BLaER1 (cell line): ENCODE results near the gene PDE8A.
A peak's percentile ranks its signal among the peaks of the same experiment; 100 is the strongest.

Experiments used
- H3K27ac ChIP-seq: shearing (Covaris generic); formaldehyde crosslinking; 2 replicates; pipeline ENCODE4 v1.8.1; 2022
- H3K27me3 ChIP-seq: shearing (Covaris generic); formaldehyde crosslinking; 2 replicates; pipeline ENCODE4 v1.8.1; 2022
- H3K36me3 ChIP-seq: shearing (Covaris generic); formaldehyde crosslinking; 2 replicates; pipeline ENCODE4 v1.8.1; 2022
- H3K4me1 ChIP-seq: shearing (Covaris generic); formaldehyde crosslinking; 2 replicates; pipeline ENCODE4 v1.8.1; 2022
- H3K4me2 ChIP-seq: shearing (Covaris generic); formaldehyde crosslinking; 2 replicates; pipeline ENCODE4 v1.8.1; 2022
- H3K4me3 ChIP-seq: shearing (Covaris generic); formaldehyde crosslinking; 2 replicates; pipeline ENCODE4 v1.8.1; 2022
- H3K9ac ChIP-seq: shearing (Covaris generic); formaldehyde crosslinking; 2 replicates; pipeline ENCODE4 v1.8.1; 2022
- H3K9me3 ChIP-seq: shearing (Covaris generic); formaldehyde crosslinking; 2 replicates; pipeline ENCODE4 v1.8.1; 2022
- H4K20me1 ChIP-seq: shearing (Covaris generic); formaldehyde crosslinking; 2 replicates; pipeline ENCODE4 v1.8.1; 2022
- Cebpa-rat ChIP-seq: shearing (Covaris generic); IDR thresholded peaks from 2 replicates; pipeline ENCODE4 v1.8.1; 2022

Gene PDE8A

DNA sequence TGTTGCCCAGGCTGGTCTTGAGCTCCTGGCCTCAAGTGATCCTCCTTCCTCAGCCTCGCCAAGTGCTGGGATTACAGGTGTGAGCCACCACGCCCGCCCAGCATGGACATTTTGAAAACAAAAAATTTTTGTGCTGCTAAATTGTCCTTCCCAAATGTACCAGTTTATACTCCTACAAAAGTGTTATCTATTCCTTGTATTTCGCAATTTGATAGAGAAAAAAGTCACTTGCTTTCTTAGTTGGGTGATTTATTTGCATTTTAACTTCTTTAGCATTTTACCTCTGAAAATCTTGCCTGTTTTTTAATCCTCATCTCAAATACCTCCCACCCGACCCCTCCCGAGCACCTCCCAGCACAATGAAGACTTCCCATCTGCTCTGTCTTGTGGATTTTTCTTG is 46.8 kb downstream of the PDE8A start:
- 0 out of 2 replicates have a peak, but pooled peaks cover 6% of the 10 kb centered on the region for H4K20me1 ChIP-seq
- 0 out of 2 replicates have a peak, but pooled peaks have one; percentile 12 for TF ChIP-seq Cebpa-rat
- no peak overlapping the region for H3K4me3 ChIP-seq
- no peaks in the 10 kb centered on the region for H3K36me3 ChIP-seq
- H3K4me1 ChIP-seq = peaks cover 20% of the 10 kb centered on the region
- H3K4me2 ChIP-seq = no peak overlapping the region
- H3K9me3 ChIP-seq = no peaks in the 10 kb centered on the region
- no peak overlapping the region for H3K27ac ChIP-seq
- no peak overlapping the region for H3K9ac ChIP-seq
- H3K27me3 ChIP-seq = no peaks in the 10 kb centered on the region

DNA sequence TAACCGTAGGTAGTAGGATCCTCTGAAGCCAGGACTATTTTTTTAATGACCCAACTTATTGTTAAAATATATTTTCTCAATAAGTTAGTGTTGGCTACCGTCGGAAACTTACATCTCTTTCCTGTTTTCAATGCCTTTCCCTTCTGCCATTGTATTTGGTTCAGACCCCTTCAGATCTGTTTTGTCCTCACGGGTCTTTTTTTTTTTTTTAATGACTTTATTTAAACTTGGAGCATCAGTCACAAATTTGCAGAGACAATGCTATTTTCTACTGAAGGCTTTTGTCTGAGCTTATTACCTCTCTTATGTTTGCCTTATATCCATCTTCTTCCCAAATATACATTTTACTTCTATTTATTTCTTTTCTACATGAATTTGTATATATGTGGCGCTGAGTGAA is 47.6 kb downstream of the PDE8A start:
- no peak overlapping the region for H3K4me3 ChIP-seq
- peaks cover 20% of the 10 kb centered on the region for H3K4me1 ChIP-seq
- H3K36me3 ChIP-seq = no peaks in the 10 kb centered on the region
- H3K9ac ChIP-seq = no peak overlapping the region
- no peaks in the 10 kb centered on the region for H3K27me3 ChIP-seq
- no peak overlapping the region for H3K27ac ChIP-seq
- no peaks in the 10 kb centered on the region for H3K9me3 ChIP-seq
- no peak overlapping the region for H3K4me2 ChIP-seq
- no peak for TF ChIP-seq Cebpa-rat
- 0 out of 2 replicates have a peak, but pooled peaks cover 5% of the 10 kb centered on the region for H4K20me1 ChIP-seq

DNA sequence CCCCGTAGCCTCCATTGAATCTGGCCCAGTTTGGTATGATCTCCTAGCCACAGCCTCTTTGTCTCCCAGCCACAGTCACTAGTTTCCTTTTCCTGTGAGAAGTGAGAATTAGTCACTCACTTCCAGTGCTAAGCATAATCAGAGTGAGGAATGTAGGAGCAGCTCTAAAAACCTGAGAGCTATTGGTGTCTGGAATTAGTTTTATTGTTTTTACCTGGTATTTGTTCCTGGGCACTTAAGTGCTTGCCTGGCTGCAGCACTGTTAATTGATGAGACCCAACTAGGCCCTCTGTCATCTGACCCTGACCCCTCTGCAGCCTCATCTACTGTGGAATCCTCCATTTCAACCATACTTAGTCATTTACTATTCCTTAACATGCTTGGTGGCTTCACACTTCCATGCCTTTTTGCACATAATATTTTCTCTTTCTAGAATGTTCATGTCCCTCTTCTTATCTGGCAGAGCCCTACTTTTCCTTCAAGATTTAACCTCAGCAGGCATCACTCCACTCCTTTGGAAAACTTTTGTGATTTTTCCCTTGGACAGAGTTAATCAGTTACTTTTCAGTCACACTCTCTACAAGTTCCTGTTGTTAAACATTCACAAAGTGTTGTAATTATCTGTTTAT is 48.8 kb downstream of the PDE8A start:
- Histone ChIP-seq H4K20me1 (no peaks in the 10 kb centered on the region), H3K27ac (no peak overlapping the region), H3K9me3 (no peaks in the 10 kb centered on the region), H3K9ac (no peak overlapping the region), H3K4me3 (no peak overlapping the region), H3K36me3 (no peaks in the 10 kb centered on the region), H3K27me3 (no peaks in the 10 kb centered on the region), H3K4me2 (peak overlapping the region; percentile 11; the same call in 1 of the 2 replicates), H3K4me1 (peaks cover 20% of the 10 kb centered on the region)
- no peak for TF ChIP-seq Cebpa-rat

DNA sequence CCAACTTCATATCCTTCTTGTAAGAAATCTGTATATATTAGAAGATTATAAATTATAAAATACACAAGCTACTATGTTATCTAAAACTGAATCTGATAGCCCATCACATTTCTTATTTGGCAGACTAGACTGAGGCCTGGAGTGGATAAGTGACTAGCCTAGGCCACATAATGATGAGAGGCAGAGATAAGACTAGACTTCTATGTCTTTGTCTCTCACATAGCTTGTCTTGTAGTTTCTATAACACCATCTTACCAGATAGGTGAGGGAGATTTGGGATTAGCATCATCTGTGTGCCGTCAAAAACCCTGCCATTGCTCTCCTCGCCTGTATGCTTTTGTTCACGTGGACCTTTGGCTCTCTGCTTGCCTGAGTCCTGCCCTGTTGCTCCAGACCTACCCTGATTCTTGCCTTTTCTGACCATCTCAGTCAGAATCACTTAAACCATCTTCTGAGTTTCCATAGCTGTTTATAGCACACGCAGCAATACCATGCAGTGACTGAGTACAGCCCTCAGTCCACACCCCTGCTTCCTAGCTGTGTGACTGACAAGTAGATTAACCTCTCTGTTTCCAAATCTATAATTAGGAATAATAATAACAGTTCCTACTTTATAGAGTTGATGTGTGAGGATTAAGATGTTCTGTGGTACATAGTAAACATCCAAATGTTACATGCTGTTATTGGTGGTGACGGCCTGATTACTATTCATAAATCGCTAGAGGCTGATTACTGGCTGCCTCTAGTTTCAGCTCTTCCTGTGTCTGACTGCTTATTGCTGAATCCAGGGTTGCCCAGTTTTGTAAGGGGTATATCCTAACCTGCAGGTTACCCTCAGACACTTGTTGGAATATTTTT is 49.7 kb downstream of the PDE8A start:
- Histone ChIP-seq H4K20me1 (no peaks in the 10 kb centered on the region), H3K4me1 (peaks cover 24% of the 10 kb centered on the region), H3K9ac (no peak overlapping the region), H3K36me3 (no peaks in the 10 kb centered on the region), H3K27me3 (no peaks in the 10 kb centered on the region), H3K4me2 (no peak overlapping the region), H3K4me3 (no peak overlapping the region), H3K9me3 (no peaks in the 10 kb centered on the region), H3K27ac (no peak overlapping the region)
- TF ChIP-seq Cebpa-rat = no peak

DNA sequence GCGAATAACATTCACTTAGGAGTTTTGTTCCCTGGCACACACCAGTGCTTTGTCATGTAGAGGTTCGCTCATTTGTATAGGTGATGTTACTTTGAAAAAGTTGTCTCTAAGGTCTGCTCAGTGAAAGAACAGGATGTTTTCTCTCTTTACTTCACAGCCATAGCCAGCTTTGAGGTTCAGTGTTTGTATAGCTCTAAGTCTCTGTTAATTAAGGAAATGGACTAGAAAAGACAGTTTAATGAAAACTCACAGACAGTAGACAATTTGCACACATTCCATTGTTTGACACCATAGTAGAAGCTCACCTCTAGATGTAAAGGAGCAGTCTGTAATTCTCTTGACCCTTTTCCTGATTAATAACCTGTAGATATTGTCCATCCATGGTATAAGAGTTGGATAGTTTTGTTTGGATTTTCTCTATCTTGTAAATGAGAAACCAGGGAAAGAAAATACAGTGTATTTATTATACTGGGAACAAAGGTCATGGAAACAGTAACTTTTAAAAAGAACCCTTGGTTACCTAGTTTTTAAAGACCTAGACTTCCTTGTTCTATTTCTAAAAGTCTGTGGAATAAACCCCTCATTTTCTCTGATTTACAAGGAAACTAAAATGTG is 50.4 kb downstream of the PDE8A start:
- H3K27ac ChIP-seq = no peak overlapping the region
- TF ChIP-seq Cebpa-rat = no peak
- H4K20me1 ChIP-seq = no peaks in the 10 kb centered on the region
- no peaks in the 10 kb centered on the region for H3K9me3 ChIP-seq
- H3K4me2 ChIP-seq = no peak overlapping the region
- no peak overlapping the region for H3K9ac ChIP-seq
- H3K36me3 ChIP-seq = no peaks in the 10 kb centered on the region
- H3K4me1 ChIP-seq = peaks cover 29% of the 10 kb centered on the region
- H3K27me3 ChIP-seq = no peaks in the 10 kb centered on the region
- no peak overlapping the region for H3K4me3 ChIP-seq

DNA sequence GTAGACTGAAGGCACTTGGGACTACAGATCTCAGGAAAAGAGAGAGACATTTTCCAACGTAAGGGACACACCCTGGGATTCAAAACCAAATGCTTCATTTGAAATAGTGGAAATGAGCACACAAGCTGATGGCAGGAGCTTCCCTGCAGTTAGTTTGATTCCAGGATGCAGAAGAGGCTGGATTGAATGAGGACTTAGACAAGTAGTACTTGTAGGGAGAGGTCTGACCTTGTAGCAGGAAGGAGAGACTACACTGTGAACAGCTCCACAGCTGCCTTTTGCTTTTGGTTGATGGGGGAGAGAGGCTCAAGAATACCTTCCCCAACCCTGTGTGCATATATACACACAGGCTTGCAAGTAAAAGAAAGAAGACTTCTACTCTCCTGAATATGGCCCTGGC is 51.5 kb downstream of the PDE8A start:
- H3K4me3 ChIP-seq = no peak overlapping the region
- no peak for TF ChIP-seq Cebpa-rat
- no peak overlapping the region for H3K9ac ChIP-seq
- H3K27ac ChIP-seq = no peak overlapping the region
- no peak overlapping the region for H3K4me2 ChIP-seq
- no peaks in the 10 kb centered on the region for H3K9me3 ChIP-seq
- no peaks in the 10 kb centered on the region for H3K36me3 ChIP-seq
- no peaks in the 10 kb centered on the region for H4K20me1 ChIP-seq
- peaks cover 27% of the 10 kb centered on the region for H3K4me1 ChIP-seq
- H3K27me3 ChIP-seq = no peaks in the 10 kb centered on the region

DNA sequence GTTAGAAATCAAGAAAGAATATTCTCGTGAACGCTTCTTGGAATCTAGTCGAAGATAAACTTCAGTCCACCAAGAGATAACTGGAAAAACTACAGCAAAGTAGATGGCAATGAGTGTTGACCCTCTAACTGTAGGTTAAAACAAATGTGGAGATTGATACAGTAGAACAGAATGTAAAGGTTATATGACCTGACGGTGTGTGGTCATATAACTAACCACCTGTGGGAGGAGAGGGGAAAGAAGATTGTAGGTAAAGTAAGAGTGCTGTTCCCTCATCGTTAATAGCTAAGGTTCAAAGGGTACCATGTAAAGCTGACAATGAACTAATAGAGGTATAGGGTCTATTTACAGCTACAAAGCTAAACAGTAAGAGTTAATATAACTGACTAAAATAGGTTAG is 52.6 kb downstream of the PDE8A start:
- no peaks in the 10 kb centered on the region for H3K9me3 ChIP-seq
- no peak overlapping the region for H3K4me2 ChIP-seq
- no peak overlapping the region for H3K9ac ChIP-seq
- peaks cover 27% of the 10 kb centered on the region for H3K4me1 ChIP-seq
- no peaks in the 10 kb centered on the region for H3K27me3 ChIP-seq
- TF ChIP-seq Cebpa-rat = no peak
- no peak overlapping the region for H3K4me3 ChIP-seq
- H3K36me3 ChIP-seq = no peaks in the 10 kb centered on the region
- no peaks in the 10 kb centered on the region for H4K20me1 ChIP-seq
- H3K27ac ChIP-seq = no peak overlapping the region

DNA sequence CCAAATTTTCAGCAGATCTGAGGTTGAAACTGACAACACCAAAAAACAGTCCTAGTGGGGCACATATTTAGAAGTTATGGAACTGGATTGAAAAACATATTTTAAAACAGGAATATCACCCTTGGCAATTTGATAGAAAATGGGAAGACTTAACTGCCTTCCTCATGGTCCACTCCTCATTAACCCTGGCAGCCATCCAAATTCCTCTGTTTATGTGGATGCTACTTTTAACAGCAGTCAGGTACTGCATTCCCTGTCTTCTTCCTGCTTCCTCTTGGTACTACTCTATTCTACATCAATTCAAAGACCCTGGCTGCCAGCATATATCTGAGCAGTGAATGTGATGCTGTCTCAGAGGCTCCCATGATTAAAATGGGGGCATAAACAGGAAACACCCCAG is 54.3 kb downstream of the PDE8A start:
- Histone ChIP-seq H3K4me1 (peaks cover 20% of the 10 kb centered on the region), H3K27me3 (no peaks in the 10 kb centered on the region), H3K4me2 (0 out of 2 replicates have a peak overlapping the region, but pooled peaks have one; percentile 45), H3K4me3 (no peak overlapping the region), H3K9ac (no peak overlapping the region), H3K9me3 (no peaks in the 10 kb centered on the region), H4K20me1 (no peaks in the 10 kb centered on the region), H3K36me3 (no peaks in the 10 kb centered on the region), H3K27ac (no peak overlapping the region)
- TF ChIP-seq Cebpa-rat = no peak

DNA sequence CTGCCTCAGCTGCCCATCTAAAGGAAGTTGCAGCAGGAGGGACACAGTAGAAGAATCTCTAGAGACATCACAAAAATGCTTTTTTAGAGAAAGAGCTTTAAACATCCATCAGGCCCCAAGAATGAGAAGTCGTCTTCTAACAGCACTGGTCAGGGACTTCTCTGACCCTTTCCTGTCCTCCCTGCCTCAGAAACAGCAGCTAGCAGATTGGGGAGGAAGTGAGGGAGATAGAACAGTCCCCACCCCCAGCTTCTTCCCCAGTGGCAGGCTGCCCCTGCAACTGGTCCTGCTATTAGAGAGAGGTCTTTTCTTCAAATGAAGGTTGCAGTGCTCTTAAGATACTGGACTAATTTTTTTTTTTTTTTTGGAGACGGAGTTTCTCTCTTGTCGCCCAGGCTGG is 55.1 kb downstream of the PDE8A start:
- no peak overlapping the region for H3K9ac ChIP-seq
- H3K27ac ChIP-seq = no peak overlapping the region
- H3K4me1 ChIP-seq = peaks cover 20% of the 10 kb centered on the region
- no peak for TF ChIP-seq Cebpa-rat
- H3K4me2 ChIP-seq = peak overlapping the region; percentile 45
- H3K4me3 ChIP-seq = no peak overlapping the region
- H4K20me1 ChIP-seq = no peaks in the 10 kb centered on the region
- H3K27me3 ChIP-seq = no peaks in the 10 kb centered on the region
- no peaks in the 10 kb centered on the region for H3K36me3 ChIP-seq
- H3K9me3 ChIP-seq = no peaks in the 10 kb centered on the region

DNA sequence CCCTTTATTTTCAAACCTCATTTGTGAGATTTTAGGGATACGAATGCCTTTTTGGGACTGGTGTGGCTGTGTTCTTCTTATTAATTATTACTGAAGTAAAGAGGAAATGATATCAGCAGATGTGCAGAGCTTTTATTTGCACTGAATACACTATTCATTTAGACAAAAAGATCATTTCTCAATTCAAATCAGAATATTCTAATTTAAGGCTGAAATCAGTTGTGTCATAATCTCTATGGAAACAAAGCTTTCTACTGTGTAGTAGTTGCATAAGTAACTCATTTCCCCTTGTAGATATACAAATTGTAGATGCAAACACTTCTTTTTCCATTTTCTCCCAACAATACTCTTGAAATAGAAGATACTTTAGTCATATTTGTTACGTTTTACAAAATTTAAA is 56.0 kb downstream of the PDE8A start:
- H3K9ac ChIP-seq = no peak overlapping the region
- no peaks in the 10 kb centered on the region for H3K27me3 ChIP-seq
- H3K4me1 ChIP-seq = peaks cover 20% of the 10 kb centered on the region
- no peak overlapping the region for H3K27ac ChIP-seq
- no peak overlapping the region for H3K4me3 ChIP-seq
- H4K20me1 ChIP-seq = no peaks in the 10 kb centered on the region
- H3K4me2 ChIP-seq = no peak overlapping the region
- no peak for TF ChIP-seq Cebpa-rat
- no peaks in the 10 kb centered on the region for H3K9me3 ChIP-seq
- no peaks in the 10 kb centered on the region for H3K36me3 ChIP-seq
